NB4 (cell line): ENCODE data around the gene SMS.

Source experiments
- CTCF ChIP-seq: IDR thresholded peaks from one replicate; pipeline ENCODE4 v1.5.1; 2012; ENCODE audit warnings: low read depth, low read length
- MYC ChIP-seq: IDR thresholded peaks from 2 replicates; pipeline ENCODE4 v1.6.1; 2011; ENCODE audit warnings: low read depth, low read length
- POLR2A ChIP-seq: IDR thresholded peaks from 2 replicates; pipeline ENCODE4 v1.6.1; 2011; ENCODE audit warnings: mild to moderate bottlenecking; ENCODE audit not compliant: insufficient read length; ENCODE audit errors: extremely low read depth
- TF ChIP-seq, protein P1 (sequence below): IDR thresholded peaks from 2 replicates; pipeline ENCODE4 v1.6.1; 2011; ENCODE audit warnings: low read depth, low read length

- no peak for TF ChIP-seq CTCF
- no peak for TF ChIP-seq POLR2A
- TF ChIP-seq, protein P1, sequence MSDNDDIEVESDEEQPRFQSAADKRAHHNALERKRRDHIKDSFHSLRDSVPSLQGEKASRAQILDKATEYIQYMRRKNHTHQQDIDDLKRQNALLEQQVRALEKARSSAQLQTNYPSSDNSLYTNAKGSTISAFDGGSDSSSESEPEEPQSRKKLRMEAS, result no peak
- no peak for TF ChIP-seq MYC
Observed at GRCh38 chrX:21905953-21906352, 34.6 kb upstream of the SMS start.
